Muscle layer of colon (tissue), 2 donors: Measurements from ENCODE around the gene LMOD3.

Experiments used
- H3K27ac ChIP-seq: one replicate; pipeline ENCODE4 v1.7.0; 2013; ENCODE audit warnings: low read depth, mild to moderate bottlenecking, low read length, moderate library complexity
- H3K27me3 ChIP-seq, 2 donors: one replicate each; pipeline ENCODE4 v1.7.0; 2013; ENCODE audit warnings: low read length in 2 of 2, mild to moderate bottlenecking in 2 of 2; ENCODE audit not compliant: insufficient read depth in 2 of 2, control insufficient read depth in 1 of 2
- H3K36me3 ChIP-seq: one replicate; pipeline ENCODE4 v1.7.0; 2013; ENCODE audit warnings: mild to moderate bottlenecking, low read length; ENCODE audit not compliant: insufficient read depth
- H3K4me1 ChIP-seq: one replicate; pipeline ENCODE4 v1.7.0; 2013; ENCODE audit warnings: mild to moderate bottlenecking, low read length; ENCODE audit not compliant: insufficient read depth
- H3K4me3 ChIP-seq, 2 donors: one replicate each; pipeline ENCODE4 v1.7.0; 2013; ENCODE audit warnings: low read length in 2 of 2, low read depth in 1 of 2, mild to moderate bottlenecking in 1 of 2, moderate library complexity in 1 of 2
- H3K9ac ChIP-seq: one replicate; pipeline ENCODE4 v1.7.0; 2013; ENCODE audit warnings: low read length
- H3K9me3 ChIP-seq: one replicate; pipeline ENCODE4 v1.7.0; 2013; ENCODE audit warnings: mild to moderate bottlenecking, low read length
- donor health status: abdominal sarcoma.
- donor health status: Adenocarcinoma of cecum.

Gene LMOD3

GRCh38 chr3:69122403-69122802 is at the start of gene LMOD3:
Gene LMOD3 (minus strand): TSS chr3:69122595. CDS start chr3:69122386, 209 bp downstream.
- H3K27me3 ChIP-seq: no peaks in the 10 kb centered on the region
- no peaks in the 10 kb centered on the region for H3K4me1 ChIP-seq
- no peak within 1 kb of the TSS for H3K9ac ChIP-seq
- no peaks in the 10 kb centered on the region for H3K9me3 ChIP-seq
- no peaks in the 10 kb centered on the region for H3K36me3 ChIP-seq
- H3K4me3 ChIP-seq: no peak within 1 kb of the TSS
- H3K27ac ChIP-seq: no peak within 1 kb of the TSS

- Histone ChIP-seq H3K9me3 (no peaks in the 10 kb centered on the region), H3K36me3 (no peaks in the 10 kb centered on the region), H3K27me3 (no peaks in the 10 kb centered on the region), H3K4me1 (no peaks in the 10 kb centered on the region), H3K4me3 (no peak overlapping the region), H3K27ac (no peak overlapping the region), H3K9ac (no peak overlapping the region)
Measured at GRCh38 chr3:69172058-69172457, 49.7 kb upstream of the LMOD3 start.

GRCh38 chr3:69166446-69166845 is 44.1 kb upstream of the LMOD3 start:
- Histone ChIP-seq H3K27ac (no peak overlapping the region), H3K9me3 (no peaks in the 10 kb centered on the region), H3K36me3 (no peaks in the 10 kb centered on the region), H3K27me3 (no peaks in the 10 kb centered on the region), H3K9ac (no peak overlapping the region), H3K4me3 (no peak overlapping the region), H3K4me1 (no peaks in the 10 kb centered on the region)

- H3K27ac ChIP-seq: no peak overlapping the region
- H3K9ac ChIP-seq: no peak overlapping the region
- no peaks in the 10 kb centered on the region for H3K4me1 ChIP-seq
- no peaks in the 10 kb centered on the region for H3K36me3 ChIP-seq
- no peaks in the 10 kb centered on the region for H3K27me3 ChIP-seq
- H3K4me3 ChIP-seq: no peak overlapping the region
- no peaks in the 10 kb centered on the region for H3K9me3 ChIP-seq
Measured at GRCh38 chr3:69165744-69166143, 43.3 kb upstream of the LMOD3 start.

GRCh38 chr3:69164296-69164695 is 41.9 kb upstream of the LMOD3 start:
- H3K27me3 ChIP-seq: no peaks in the 10 kb centered on the region
- H3K9ac ChIP-seq: no peak overlapping the region

GRCh38 chr3:69162308-69162980 is 40.0 kb upstream of the LMOD3 start:
- no peak overlapping the region for H3K9ac ChIP-seq
- H3K9me3 ChIP-seq: no peaks in the 10 kb centered on the region
- no peaks in the 10 kb centered on the region for H3K27me3 ChIP-seq
- H3K4me1 ChIP-seq: no peaks in the 10 kb centered on the region
- no peak overlapping the region for H3K4me3 ChIP-seq
- no peak overlapping the region for H3K27ac ChIP-seq
- no peaks in the 10 kb centered on the region for H3K36me3 ChIP-seq

More at GRCh38 chr3:69164296-69164695, 41.9 kb upstream of the LMOD3 start:
- H3K4me3 ChIP-seq: no peak overlapping the region
- H3K27ac ChIP-seq: no peak overlapping the region
- H3K36me3 ChIP-seq: no peaks in the 10 kb centered on the region
- H3K9me3 ChIP-seq: no peaks in the 10 kb centered on the region
- no peaks in the 10 kb centered on the region for H3K4me1 ChIP-seq

GRCh38 chr3:69161587-69162307 is 39.4 kb upstream of the LMOD3 start:
- no peak overlapping the region for H3K27ac ChIP-seq
- H3K36me3 ChIP-seq: no peaks in the 10 kb centered on the region
- no peak overlapping the region for H3K9ac ChIP-seq
- no peaks in the 10 kb centered on the region for H3K9me3 ChIP-seq
- H3K4me3 ChIP-seq: no peak overlapping the region
- H3K27me3 ChIP-seq: no peaks in the 10 kb centered on the region
- no peaks in the 10 kb centered on the region for H3K4me1 ChIP-seq

- Histone ChIP-seq H3K9me3 (no peaks in the 10 kb centered on the region), H3K4me3 (no peak overlapping the region), H3K9ac (no peak overlapping the region), H3K27me3 (no peaks in the 10 kb centered on the region), H3K27ac (no peak overlapping the region), H3K36me3 (no peaks in the 10 kb centered on the region), H3K4me1 (no peaks in the 10 kb centered on the region)
Measured at GRCh38 chr3:69160525-69160924, 38.1 kb upstream of the LMOD3 start.

GRCh38 chr3:69160107-69160506 is 37.7 kb upstream of the LMOD3 start:
- Histone ChIP-seq H3K4me1 (no peaks in the 10 kb centered on the region), H3K27me3 (no peaks in the 10 kb centered on the region), H3K36me3 (no peaks in the 10 kb centered on the region), H3K27ac (no peak overlapping the region), H3K9ac (no peak overlapping the region), H3K9me3 (no peaks in the 10 kb centered on the region), H3K4me3 (no peak overlapping the region)

- Histone ChIP-seq H3K9me3 (no peaks in the 10 kb centered on the region), H3K4me3 (no peak overlapping the region), H3K4me1 (no peaks in the 10 kb centered on the region), H3K36me3 (no peaks in the 10 kb centered on the region), H3K9ac (no peak overlapping the region), H3K27ac (no peak overlapping the region), H3K27me3 (no peaks in the 10 kb centered on the region)
Measured at GRCh38 chr3:69149586-69149985, 27.2 kb upstream of the LMOD3 start.

GRCh38 chr3:69145688-69146087 is 23.3 kb upstream of the LMOD3 start:
- no peak overlapping the region for H3K9ac ChIP-seq
- no peaks in the 10 kb centered on the region for H3K4me1 ChIP-seq
- H3K9me3 ChIP-seq: no peaks in the 10 kb centered on the region
- no peak overlapping the region for H3K4me3 ChIP-seq
- H3K27ac ChIP-seq: no peak overlapping the region
- H3K36me3 ChIP-seq: no peaks in the 10 kb centered on the region
- H3K27me3 ChIP-seq: no peaks in the 10 kb centered on the region
